ACHN (cell line): Measurements from ENCODE around the gene RAB9B.

Experiments
- DNase-seq: peaks from one replicate; pipeline ENCODE4 v3.0.0-alpha.2; 2015
- in situ Hi-C: cut with HindIII; loops from 2 replicates; pipeline ENCODE4 v1.10.0; 2017; ENCODE audit warnings: low sequenced_read_pairs, low pct_ligation_motif_present, low pct_unique_long_range_greater_than_20kb

Gene RAB9B

GRCh38 chrX:103780336-103781061 is 51.6 kb downstream of the RAB9B start:
- in situ Hi-C loops, result no loop called here
- DNase-seq, result no peak

DNA sequence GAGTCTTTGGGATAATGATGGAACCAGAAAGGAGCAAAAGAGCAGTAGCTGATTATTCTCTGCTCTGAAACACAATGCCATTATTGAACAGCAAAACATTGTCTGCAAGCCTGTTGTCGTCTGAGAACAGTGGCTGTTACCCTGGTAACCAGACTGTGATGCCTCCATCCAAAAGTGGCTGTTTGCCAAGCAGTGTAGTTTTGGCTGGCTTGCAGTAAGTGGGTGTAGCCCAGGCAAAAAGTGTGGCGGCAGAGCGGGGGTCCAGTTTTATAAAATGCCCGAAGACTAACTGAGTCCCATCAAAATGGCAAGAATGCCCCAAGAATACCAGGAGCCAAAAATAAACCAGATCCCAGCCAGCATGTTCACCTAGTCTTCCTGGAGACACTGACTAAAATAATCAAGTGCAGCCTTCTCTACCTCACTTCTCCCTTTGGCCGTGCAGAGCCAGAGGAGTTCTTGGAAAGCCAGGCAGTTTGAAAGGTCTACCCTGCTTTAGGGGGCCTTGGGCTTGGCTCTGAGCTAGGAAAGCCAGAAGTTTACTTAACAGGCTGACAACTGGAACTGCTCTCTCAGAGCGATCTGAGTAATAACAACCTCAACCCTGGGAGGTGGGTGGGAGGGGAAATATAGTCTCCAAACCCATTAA is 52.8 kb downstream of the RAB9B start:
- in situ Hi-C loops, result no loop called here
- no peak for DNase-seq

DNA sequence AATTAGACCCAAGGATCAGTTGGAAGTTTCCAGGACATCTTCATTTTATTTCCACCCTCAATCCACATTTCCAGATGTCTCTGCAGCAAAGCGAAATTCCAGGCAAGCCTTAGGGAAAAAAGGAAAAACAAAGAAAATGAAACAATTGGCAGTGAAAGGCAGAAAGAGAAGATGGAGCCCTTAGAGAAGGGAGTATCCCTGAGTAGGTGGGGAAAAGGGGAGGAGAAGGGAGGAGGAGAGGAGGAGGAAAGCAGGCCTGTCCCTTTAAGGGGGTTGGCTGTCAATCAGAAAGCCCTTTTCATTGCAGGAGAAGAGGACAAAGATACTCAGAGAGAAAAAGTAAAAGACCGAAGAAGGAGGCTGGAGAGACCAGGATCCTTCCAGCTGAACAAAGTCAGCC is 55.5 kb downstream of the RAB9B start, which contains the start of gene PLP1:
Gene PLP1, plus strand, starts transcription at position 295 of the 400 bp plus-strand sequence. CDS start 156 bp downstream, outside the sequence.
- in situ Hi-C loops, result no loop called here
- no peak for DNase-seq

- in situ Hi-C loops, result no loop called here
- peak; percentile 28 for DNase-seq
Observed at GRCh38 chrX:103774070-103774642, 57.9 kb downstream of the RAB9B start.

DNA sequence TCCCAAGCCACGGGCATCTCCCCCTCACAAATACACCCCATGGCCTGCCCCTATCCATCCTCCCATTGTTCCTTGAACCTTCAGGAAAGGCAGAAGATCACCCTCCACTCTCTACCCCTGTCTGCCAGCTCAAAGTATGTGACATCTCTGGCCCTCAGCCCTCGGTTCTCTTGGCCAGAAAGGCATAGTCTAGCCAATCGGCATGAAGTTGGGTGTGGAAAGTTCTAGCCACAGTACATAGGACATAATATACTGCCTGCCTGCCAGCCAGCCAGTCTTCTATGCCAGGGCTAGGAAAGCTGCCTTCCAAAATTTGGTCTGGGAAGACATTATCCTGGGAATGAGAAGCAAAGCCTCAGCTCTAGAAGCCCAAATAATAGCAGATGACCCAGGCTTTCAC is 58.6 kb downstream of the RAB9B start:
- in situ Hi-C loops, result no loop called here
- no peak for DNase-seq
